OCI-LY7 (cell line): ENCODE data around the gene TES. TPM values are rescaled to one million over a fixed set of nuclear protein-coding genes. Genes with fewer than 3 reads are reported as not detected.

ENCODE experiments used
- BruUV-seq: library from RNA; stranded (reverse); fragments of 400-500 nt; replicated peaks from 2 replicates; lab custom pipeline; 2021; lab: Mats Ljungman, UMichigan
- CTCF ChIA-PET: fragments of 300-600 bp; sonication (Branson Sonifier 250); formaldehyde crosslinking; loops from one replicate; lab custom pipeline; 2022; ENCODE audit warnings: antibody characterized with exemption; ENCODE audit not compliant: unreplicated experiment; lab: Charles Lee
- POLR2A ChIA-PET: fragments of 300-600 bp; sonication (Branson Sonifier 250); formaldehyde crosslinking; loops from one replicate; lab custom pipeline; 2022; ENCODE audit warnings: antibody characterized with exemption; lab: Charles Lee
- DNase-seq: peaks from one replicate; pipeline ENCODE4 v3.0.0-alpha.2; 2015; ENCODE audit warnings: low spot score
- H2AFZ ChIP-seq: fragments of 200-600 bp; sonication (generic), shearing (Covaris generic); 2 replicates; pipeline ENCODE4 v1.6.1; 2014; ENCODE audit warnings: mild to moderate bottlenecking, antibody characterized with exemption, low read length, moderate library complexity
- H3K27ac ChIP-seq: fragments of 200-600 bp; sonication (generic); 2 replicates; pipeline ENCODE4 v1.5.1; 2014; ENCODE audit warnings: mixed run types, low read depth, mild to moderate bottlenecking, moderate library complexity, low read length, inconsistent platforms; ENCODE audit not compliant: poor library complexity, severe bottlenecking
- H3K36me3 ChIP-seq: fragments of 200-600 bp; sonication (generic); 2 replicates; pipeline ENCODE4 v1.6.1; 2014; ENCODE audit warnings: mild to moderate bottlenecking, antibody characterized with exemption, low read length, moderate library complexity, mixed read lengths; ENCODE audit not compliant: insufficient read depth
- H3K4me1 ChIP-seq: fragments of 200-600 bp; sonication (generic); 2 replicates; pipeline ENCODE4 v1.5.1; 2014; ENCODE audit warnings: mild to moderate bottlenecking, low read length; ENCODE audit not compliant: insufficient read depth, poor library complexity, severe bottlenecking
- H3K4me2 ChIP-seq: fragments of 200-600 bp; sonication (generic); 2 replicates; pipeline ENCODE4 v1.6.1; 2014; ENCODE audit warnings: mild to moderate bottlenecking, low read length
- H3K4me3 ChIP-seq: fragments of 200-600 bp; sonication (generic); 2 replicates; pipeline ENCODE4 v1.5.1; 2014; ENCODE audit warnings: mild to moderate bottlenecking, low read depth, low read length; ENCODE audit not compliant: poor library complexity, severe bottlenecking
- H3K79me2 ChIP-seq: fragments of 200-600 bp; sonication (generic); 2 replicates; pipeline ENCODE4 v1.6.1; 2016; ENCODE audit warnings: low read depth, mild to moderate bottlenecking, low read length, moderate library complexity, mixed read lengths; ENCODE audit not compliant: insufficient read depth
- H3K9me2 ChIP-seq: fragments of 200-600 bp; sonication (generic); 2 replicates; pipeline ENCODE4 v1.6.1; 2016; ENCODE audit warnings: mild to moderate bottlenecking, low read length, mixed read lengths; ENCODE audit not compliant: insufficient read depth
- H3K9me3 ChIP-seq: fragments of 200-600 bp; sonication (generic); 2 replicates; pipeline ENCODE4 v1.6.1; 2014; ENCODE audit warnings: mild to moderate bottlenecking, mixed run types, low read length, mixed read lengths
- H4K20me1 ChIP-seq: fragments of 200-600 bp; sonication (generic); 2 replicates; pipeline ENCODE4 v1.6.1; 2014; ENCODE audit warnings: mild to moderate bottlenecking, antibody characterized with exemption, low read length, moderate library complexity, mixed read lengths; ENCODE audit not compliant: insufficient read depth
- CTCF ChIP-seq: fragments of 200-600 bp; sonication (generic); conservative IDR thresholded peaks from 2 replicates; pipeline ENCODE4 v1.5.1; 2014; ENCODE audit warnings: mild to moderate bottlenecking, antibody characterized with exemption, low read length, moderate library complexity, mixed read lengths
- EZH2phosphoT487 ChIP-seq: fragments of 200-600 bp; sonication (generic); IDR thresholded peaks from 2 replicates; pipeline ENCODE4 v1.6.1; 2018; ENCODE audit warnings: low read depth, borderline replicate concordance, mild to moderate bottlenecking, mixed run types, antibody characterized with exemption, low read length, moderate library complexity, mixed read lengths
- intact Hi-C: fragments of 100-400 bp; cut with micrococcal nuclease; formaldehyde crosslinking; loops from one replicate; pipeline ENCODE4 v1.10.0; 2022; ENCODE audit not compliant: unreplicated experiment
- total RNA-seq, 2 experiments: library from RNA; depleted of rRNA in 1 of 2; stranded (reverse); fragments of >200 nt in 1 of 2; shearing (Covaris generic) in 1 of 2; gene quantifications; 2 replicates each; pipeline ENCODE4 v1.2.3, GENCODE V29; 2014 to 2022

TES gene
- total RNA-seq, 2 experiments from 2014 or later, result not detected

GRCh38 chr7:116218747-116219146, 8.4 kb downstream of the TES start:
- H3K9me3 ChIP-seq, result no peaks in the 10 kb centered on the region
- H4K20me1 ChIP-seq, result no peaks in the 10 kb centered on the region; the same call in 1 of the 2 replicates
- no peak overlapping the region for H3K4me2 ChIP-seq
- H3K27ac ChIP-seq, result no peak overlapping the region
- H3K4me1 ChIP-seq, result no peaks in the 10 kb centered on the region
- intact Hi-C loops, result no loop called here
- H3K4me3 ChIP-seq, result no peak overlapping the region
- no peak for DNase-seq
- H3K79me2 ChIP-seq, result no peaks in the 10 kb centered on the region
- TF ChIP-seq EZH2phosphoT487 (no peak), CTCF (no peak)
- CTCF ChIA-PET, result no interaction called here
- no TSS peak for BruUV-seq
- POLR2A ChIA-PET, result interaction anchor here (0.9 kb wide), 1 partner anchor 23 kb away, joined by 3 read pairs; no protein-coding TSS in a partner anchor
- no peaks in the 10 kb centered on the region for H3K36me3 ChIP-seq
- no peak overlapping the region for H2AFZ ChIP-seq
- H3K9me2 ChIP-seq, result no peaks in the 10 kb centered on the region

- intact Hi-C loops, result no loop called here
- DNase-seq, result no peak
- H3K4me3 ChIP-seq, result no peak overlapping the region
- no peaks in the 10 kb centered on the region for H3K36me3 ChIP-seq
- H3K27ac ChIP-seq, result no peak overlapping the region
- ChIA-PET POLR2A (interaction anchor here (0.9 kb wide), 2 partner anchors 13 to 23 kb away, joined by 3 read pairs; no protein-coding TSS in a partner anchor), CTCF (no interaction called here)
- no peaks in the 10 kb centered on the region for H3K9me2 ChIP-seq
- H2AFZ ChIP-seq, result no peak overlapping the region
- H3K4me1 ChIP-seq, result no peaks in the 10 kb centered on the region
- TF ChIP-seq CTCF (no peak), EZH2phosphoT487 (no peak)
- no peaks in the 10 kb centered on the region; the same call in 1 of the 2 replicates for H4K20me1 ChIP-seq
- H3K4me2 ChIP-seq, result no peak overlapping the region
- no peaks in the 10 kb centered on the region for H3K9me3 ChIP-seq
- H3K79me2 ChIP-seq, result no peaks in the 10 kb centered on the region
- no TSS peak for BruUV-seq
Observed at GRCh38 chr7:116219288-116219687, 8.9 kb downstream of the TES start.

- BruUV-seq, result no TSS peak
- H4K20me1 ChIP-seq, result no peaks in the 10 kb centered on the region; the same call in 1 of the 2 replicates
- H3K36me3 ChIP-seq, result no peaks in the 10 kb centered on the region
- H3K9me2 ChIP-seq, result no peaks in the 10 kb centered on the region
- no peak for TF ChIP-seq CTCF
- no peak for TF ChIP-seq EZH2phosphoT487
- no peaks in the 10 kb centered on the region for H3K79me2 ChIP-seq
- H3K4me2 ChIP-seq, result no peak overlapping the region
- no peaks in the 10 kb centered on the region for H3K4me1 ChIP-seq
- CTCF ChIA-PET, result no interaction called here
- intact Hi-C loops, result no loop called here
- no peak for DNase-seq
- H2AFZ ChIP-seq, result no peak overlapping the region
- H3K4me3 ChIP-seq, result no peak overlapping the region
- POLR2A ChIA-PET, result interaction anchor here (0.9 kb wide), 1 partner anchor 13 kb away, joined by 3 read pairs; no protein-coding TSS in a partner anchor
- H3K9me3 ChIP-seq, result no peaks in the 10 kb centered on the region
- H3K27ac ChIP-seq, result no peak overlapping the region
Observed at GRCh38 chr7:116219834-116220233, 9.5 kb downstream of the TES start.
